HG03095 (cell line): ENCODE results near the gene B3GALT6.

Experiments used
- ATAC-seq: cut with Tn5 transposase; IDR thresholded peaks from one replicate; pipeline ENCODE4 v1.9.1; 2021; ENCODE audit warnings: moderate library complexity; ENCODE audit not compliant: unreplicated experiment

Gene B3GALT6

DNA sequence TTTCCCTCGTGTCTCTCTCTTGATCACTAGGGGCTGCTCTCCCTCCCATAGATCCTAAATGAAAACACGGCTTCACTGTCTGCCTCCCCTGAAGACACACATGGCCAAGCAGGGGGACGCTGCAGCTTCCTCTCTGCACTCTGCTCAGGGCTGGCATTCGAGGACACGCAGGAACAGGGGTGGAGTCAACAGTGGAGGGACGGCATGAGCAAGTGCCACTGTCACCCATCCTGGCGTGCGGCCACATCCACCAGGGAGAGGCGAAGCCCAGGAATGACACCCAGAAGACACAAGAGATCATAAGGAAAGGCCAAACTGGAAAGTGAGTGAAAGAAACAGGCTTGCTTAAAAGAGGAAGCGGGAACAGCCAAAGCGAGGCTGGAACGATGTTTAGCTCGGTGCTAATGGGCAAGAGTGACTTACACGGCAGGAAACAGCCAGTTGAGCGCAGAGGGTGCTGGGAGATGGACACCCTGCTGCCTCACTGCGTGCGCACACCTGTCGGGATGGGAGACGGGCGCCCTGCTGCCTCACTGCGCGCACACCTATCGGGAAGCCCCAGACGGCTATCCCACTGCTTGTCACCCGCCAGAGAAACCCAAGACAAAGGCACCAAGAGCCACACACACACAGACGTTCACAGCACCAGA, 28.0 kb downstream of the B3GALT6 start:
- no peak for ATAC-seq

DNA sequence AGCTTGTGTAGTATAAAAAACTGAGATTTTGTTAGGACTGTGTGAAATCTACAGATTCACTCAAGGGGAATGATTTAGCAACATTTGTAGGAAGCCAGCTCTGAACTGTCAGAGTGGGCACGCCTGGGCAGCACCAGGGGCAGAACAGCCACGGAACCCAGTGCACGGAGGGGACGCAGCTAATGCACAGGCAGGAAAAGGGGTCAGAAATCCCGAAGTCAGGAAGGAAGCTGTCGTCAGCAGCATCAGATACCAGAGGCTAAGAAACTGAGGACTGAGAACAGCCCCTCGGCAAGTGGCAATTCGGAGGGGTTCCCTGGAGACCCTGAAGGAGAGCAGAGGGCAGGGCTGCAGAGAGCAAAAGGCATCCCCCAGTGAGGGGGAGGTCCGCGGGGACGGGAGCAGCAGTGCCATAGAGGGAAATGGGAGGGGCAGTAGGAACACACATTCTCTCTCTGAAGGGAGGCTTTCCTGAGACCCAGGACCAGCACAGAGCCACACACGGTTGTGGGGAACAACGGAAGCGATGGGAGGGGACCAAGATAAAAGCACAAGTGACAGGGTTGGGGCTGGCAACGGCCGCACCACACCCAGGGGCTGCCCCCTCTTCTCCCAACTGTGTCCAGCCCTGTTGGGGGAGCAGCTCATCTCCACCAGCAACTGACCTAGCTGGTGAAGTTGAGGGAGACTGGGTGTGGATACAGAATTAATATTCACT, 29.0 kb downstream of the B3GALT6 start:
- no peak for ATAC-seq

DNA sequence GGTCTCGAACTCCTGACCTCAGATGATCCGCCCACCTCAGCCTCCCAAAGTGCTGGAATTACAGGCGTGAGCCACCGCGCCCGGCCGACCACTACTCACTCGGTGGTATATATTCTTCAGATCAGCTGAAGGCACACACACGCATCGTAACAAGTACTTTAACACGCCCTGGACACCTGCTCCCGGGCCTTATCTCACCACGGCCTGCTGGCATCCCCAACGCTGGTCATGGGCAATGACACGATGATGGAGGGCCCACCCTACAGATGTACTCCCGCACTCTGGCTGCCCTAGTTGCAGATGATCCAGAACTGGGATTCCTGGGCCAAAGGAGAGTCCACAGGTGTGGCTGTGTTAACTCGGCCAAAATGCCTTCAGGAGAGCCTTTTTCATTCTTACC, 30.0 kb downstream of the B3GALT6 start:
- ATAC-seq = no peak

DNA sequence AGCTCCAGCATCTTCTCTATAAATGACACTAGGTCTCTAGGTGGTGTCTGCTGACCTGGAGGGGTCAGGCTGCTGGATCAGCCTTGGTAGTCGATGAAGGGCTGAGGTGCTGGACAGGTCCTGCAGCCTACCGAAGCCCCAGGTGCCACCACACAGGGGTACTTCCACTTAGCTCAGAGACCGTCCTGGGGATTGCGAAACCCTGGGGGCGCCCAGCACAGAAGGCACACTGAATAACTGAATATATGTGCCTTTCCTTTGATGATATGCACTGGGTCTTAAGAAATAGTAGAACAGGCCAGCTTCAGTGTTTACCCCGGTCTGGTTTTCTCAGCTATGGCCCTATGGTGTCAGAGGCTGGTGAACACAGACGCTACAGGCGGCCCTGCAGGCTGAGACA, 30.7 kb downstream of the B3GALT6 start:
- no peak for ATAC-seq

DNA sequence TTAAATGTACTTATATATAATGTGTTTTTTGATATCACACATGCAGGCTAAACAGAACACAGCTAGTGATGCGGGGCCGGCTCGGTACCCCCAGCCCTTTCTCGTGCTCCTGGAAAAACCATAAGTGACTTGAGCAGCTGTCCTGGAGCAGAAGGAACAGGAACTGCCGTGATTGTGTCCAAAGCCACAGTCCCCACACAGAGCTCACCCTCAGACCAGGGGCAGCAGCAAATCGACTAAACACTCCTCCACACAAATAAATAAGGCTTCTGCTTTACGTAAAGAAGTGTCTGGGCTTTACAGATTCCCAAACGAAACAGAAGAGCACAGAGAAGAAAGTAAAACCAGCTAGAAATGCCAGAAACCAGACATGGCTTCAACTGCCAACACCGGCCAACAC, 32.0 kb downstream of the B3GALT6 start:
- no peak for ATAC-seq

DNA sequence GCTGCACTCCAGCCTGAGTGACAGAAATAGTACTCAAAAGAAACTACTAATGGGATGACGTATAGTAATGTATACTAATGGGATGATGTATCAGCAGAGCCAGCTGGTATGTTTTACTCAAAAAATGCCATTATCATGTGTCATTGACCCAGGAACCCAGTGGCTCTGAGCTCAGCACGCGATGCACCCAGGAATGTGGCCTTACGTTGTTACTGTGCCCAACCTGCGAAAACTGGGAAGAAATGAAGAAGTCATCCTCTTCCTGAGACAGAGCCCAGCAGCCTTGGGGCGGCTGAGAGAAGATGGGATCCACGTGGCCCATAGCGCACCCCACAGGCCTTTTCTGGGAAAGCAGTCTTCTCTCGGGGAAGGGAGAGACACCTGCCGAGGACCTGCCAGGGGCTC, 32.8 kb downstream of the B3GALT6 start:
- no peak for ATAC-seq

DNA sequence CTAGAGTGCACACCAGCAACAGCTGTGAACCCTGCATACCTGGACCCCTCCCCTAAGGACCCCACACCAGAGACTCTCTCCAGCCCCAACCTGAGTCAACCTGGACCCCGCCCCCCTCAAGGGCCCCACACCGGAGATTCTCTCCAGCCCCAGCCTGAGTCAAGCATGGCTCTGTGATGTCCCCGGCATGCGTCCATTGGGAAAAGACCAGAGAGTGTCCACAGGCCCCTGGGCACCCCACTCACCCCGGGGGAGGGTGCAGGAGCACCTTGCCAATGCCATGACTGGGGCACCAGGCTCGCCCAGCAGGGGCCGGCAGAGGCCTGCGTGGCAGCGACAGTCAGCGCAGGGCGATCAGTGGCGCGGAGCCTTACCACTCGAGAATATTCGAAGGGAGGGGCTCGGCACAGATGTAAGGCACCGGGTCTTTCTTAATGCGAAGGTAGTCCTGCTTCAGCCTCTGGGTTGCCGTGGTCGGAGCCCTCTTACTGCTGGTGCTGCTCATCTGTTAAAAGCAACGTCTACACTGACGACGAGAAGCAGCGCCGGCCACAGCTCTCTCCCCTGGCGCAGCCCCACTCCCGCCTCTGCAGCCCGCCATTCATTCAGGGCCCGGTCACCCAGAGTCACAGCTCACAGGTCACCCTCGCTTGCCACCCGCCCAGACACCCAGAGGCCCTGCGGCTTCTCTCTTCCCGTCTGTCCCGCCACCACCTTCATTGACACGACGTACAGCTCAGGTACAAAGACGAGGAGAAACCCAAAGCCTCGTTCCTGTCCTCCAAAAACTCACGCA, 35.6 kb downstream of the B3GALT6 start:
- no peak for ATAC-seq

DNA sequence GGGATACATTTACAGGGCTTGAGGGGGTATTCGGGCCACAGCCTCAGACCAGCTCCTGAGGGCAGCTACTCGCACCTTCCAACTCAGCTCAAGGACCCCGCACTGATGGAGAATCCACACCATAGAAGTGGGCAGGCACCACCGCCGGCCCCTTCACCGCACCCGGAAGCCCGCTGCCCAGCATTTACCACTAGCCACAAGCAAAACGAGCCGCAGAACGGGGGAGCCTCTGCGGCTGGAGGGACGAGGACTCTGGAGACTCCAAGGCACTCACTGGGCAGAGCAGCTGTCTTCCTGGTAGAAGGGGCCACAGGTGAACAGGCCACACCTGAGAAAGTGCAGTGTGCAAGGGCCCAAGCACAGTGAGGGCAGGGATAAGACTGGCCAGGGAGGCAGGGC, 36.2 kb downstream of the B3GALT6 start:
- no peak for ATAC-seq

DNA sequence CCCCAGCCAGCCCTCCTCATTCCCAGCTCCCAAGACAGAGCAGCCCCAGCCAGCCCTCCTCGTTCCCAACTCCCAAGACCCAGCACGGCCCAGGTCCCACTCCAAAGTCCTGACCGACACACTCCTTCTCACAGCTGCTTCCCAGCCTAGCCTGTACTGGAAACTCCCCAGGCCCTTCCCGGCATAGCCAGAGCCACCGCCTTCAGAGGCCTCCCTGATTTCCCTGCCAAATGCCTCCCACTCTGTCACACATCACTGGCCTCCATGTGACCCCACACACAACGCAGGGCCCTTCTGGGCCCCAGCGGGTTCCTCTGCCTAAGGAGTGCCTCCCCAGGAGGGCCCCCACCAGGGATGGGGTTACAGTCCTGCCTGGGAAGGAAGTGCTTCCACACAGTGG, 38.8 kb downstream of the B3GALT6 start:
- ATAC-seq = no peak

DNA sequence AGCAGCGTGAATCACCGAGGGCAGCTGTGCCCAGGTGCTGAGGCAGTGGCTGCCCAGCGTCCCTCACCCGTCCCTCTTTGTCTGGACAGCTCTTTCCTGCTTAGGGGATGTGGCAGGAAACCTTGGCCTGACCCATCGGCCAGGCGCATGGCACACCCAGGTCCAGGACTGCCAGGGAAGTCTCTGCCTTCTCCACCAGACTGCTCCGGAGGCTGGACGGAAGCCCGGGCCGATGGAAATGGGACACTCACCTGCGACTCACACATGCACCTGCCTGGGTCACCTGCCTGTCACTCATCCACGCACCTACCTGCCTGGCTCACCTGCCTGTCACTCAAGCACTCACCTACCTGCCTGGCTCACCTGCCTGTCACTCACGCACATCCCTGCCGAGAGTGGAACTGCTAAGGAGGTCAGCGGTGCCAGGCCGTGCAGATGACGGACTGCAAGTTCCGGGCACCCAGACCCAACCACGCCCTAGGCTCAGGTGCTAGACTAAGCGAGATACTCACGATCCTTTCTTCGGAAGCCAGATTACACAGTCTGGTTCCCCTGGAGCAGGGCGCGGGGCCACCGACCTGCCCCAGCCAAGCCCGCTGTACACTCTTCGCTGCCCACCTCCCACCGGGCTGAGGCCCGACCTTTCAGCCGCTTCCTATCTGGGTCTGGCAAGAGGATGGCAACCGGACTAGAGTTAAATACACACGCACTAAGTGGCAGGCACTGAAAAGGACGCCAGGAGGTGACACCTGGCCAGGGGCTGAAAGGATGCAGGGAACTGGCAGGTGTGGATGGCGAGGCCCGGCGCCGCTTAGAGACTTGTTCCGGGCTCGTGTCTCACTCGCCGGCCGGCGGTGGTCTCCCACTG, 40.5 kb downstream of the B3GALT6 start:
- no peak for ATAC-seq

DNA sequence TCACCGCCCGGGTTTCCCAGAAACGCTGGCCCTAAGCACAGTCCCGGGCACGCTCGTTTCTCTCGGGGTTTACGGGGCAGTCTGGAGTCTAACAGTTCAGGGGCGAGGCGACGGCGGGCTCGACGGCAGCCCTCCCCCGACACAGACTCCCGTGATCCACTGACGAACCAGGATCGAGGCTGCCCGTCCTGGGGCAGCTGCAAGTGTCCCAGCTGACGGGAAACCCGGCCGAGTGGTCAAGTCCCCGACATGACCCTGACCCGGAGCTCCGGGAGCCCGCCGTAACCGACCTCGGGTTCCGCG, 41.1 kb downstream of the B3GALT6 start:
- ATAC-seq = peak; percentile 16

DNA sequence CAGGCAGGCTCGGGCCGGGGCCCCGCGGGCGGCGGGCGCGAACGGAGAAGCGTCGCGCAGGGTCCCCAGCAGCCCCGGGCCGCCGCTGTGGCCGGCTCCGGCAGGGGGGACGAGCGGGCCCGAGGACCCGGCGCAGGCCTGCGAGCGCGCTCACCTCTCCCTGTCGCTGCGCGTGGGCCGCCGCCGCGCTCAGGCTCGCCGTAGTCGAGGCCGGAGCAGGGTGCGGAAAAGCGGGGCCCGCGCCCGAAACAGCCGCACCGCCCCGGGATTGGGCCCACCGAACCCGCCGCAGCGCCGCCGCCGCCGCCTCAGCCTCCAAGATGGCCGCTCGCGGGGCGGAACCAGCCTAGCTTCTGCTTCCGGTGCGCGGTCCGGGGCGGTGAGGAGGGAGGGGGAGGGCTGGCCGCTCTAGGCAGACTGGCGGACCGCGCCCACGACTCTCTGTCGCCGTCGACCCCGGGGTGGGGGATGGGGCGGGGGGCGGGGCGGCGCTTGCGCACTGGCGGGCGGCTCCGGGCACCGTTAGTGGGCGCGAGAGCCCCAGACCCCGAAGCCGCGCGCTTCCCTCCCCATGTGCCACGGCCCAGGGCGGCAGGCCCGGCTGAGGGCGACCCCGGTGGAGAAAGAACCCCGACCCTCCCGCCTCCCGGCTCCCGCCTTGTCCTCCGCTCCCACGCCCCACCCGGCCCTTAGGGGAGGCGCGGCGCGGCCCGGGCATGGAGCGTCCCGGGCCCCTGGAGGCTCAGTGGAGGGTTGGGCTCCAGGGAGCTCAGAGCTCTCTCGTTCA, 41.7 kb downstream of the B3GALT6 start, which contains the start of gene UBE2J2:
Gene UBE2J2, minus strand, starts transcription at position 343 of the 787 bp plus-strand sequence. CDS start 5,862 bp downstream, outside the sequence.
- peak; percentile 66 for ATAC-seq

DNA sequence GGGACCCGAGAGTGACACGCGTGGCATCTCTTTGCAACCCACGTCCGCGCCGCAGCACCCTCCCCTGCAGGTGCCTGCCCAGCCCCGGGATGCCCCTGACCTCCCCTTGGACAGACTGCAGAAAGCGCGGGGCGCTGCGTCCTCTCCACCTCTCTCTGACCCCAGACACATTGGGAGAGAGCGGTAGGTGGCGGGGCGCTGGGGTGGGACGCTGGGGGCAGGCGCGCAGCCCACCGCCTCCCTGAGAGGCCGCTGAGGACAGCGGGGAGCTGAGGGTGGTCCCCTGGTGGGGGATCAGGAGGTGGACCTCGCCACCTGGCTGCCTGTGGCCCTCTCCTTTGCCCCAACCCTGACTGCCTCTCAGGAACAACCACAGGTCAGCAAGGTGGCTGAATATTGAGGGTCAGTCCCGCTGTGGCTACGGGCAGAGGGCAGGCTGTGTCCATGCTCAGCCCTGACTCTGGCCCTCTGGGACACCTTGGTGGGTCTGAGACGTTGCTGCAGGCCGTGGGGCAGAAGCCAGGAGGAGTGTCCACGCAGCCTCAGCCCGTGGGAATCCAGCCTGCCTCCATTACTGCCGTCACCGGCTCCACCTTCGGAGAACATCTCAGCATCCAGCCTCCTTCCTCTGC, 42.4 kb downstream of the B3GALT6 start:
- no peak for ATAC-seq

DNA sequence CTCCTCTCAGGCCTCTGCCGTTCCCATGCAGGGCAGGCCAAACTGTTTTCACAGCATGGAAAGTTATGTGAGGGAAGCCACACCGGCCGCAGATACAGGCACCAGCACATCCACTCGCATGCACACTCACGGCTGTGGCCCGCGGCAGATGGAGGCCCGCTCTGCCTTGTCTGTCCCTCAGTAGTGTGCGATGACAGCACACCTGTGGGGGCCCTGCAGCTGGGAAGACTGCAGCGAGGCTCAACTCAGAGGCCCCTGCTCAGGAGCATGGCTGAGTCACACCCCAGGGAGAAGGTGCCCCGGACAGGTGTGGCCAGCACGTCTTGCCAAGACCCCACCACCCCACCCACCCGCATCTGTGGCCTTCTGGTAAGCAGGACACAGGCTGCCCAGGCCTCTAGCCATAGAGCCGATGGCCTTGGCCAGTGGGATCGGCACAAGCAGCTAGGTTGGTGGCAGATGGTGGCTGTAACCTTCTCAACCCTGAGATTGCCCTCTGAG, 42.9 kb downstream of the B3GALT6 start:
- ATAC-seq = no peak

DNA sequence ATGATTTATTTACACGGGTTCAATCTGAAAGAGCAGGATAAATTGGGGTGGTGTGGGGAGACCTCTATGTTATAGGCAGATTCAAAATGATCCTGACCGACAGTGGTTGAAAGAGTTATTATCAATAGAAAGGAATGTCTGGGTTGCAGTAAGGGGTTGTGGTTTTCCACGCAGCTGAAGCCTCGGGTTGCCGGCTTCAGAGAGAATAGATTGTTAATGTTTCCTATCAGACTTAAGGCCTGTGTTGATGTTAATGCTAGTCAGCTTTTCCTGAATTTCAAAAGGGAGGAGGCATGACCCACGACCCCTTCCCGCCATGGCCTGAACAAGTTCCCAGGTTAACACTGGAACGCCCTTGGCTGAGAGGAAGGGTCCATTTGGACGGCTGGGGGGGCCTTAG, 43.8 kb downstream of the B3GALT6 start:
- ATAC-seq = no peak

DNA sequence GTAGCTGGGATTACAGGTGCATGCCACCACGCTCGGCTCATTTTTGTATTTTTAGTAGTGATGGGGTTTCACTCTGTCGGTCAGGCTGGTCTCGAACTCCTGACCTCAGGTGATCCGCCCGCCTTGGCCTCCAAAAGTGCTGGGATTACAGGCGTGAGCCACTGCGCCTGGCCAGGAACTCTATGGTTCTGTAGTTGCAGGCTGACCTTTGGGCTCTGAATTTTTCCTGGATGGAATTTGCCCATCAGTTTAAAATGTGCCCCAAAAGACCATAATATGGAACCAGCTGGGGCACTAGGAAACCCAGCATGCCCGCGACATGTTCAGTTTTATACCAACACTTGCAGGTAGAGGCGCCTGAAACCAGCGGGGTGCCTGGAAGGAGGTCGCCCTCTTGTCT, 46.6 kb downstream of the B3GALT6 start:
- ATAC-seq = no peak

DNA sequence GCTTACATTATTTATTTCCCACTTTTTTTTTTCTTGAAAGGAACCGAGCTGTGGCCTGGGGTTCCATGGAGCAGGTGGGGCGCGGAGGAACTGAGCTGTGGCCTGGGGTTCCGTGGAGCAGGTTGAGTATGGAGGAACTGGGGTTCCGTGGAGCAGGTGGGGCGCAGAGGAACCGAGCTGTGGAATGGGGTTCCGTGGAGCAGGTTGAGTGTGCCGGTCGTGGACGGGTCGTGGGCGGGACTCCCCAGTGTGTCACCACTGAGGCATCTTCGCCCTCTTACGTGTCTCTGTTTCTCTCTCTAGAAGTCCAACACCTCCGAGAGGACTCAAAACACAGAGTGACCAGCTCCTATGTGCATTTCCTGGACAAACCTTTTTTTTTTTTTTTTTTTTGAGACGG, 47.0 kb downstream of the B3GALT6 start:
- ATAC-seq = no peak

DNA sequence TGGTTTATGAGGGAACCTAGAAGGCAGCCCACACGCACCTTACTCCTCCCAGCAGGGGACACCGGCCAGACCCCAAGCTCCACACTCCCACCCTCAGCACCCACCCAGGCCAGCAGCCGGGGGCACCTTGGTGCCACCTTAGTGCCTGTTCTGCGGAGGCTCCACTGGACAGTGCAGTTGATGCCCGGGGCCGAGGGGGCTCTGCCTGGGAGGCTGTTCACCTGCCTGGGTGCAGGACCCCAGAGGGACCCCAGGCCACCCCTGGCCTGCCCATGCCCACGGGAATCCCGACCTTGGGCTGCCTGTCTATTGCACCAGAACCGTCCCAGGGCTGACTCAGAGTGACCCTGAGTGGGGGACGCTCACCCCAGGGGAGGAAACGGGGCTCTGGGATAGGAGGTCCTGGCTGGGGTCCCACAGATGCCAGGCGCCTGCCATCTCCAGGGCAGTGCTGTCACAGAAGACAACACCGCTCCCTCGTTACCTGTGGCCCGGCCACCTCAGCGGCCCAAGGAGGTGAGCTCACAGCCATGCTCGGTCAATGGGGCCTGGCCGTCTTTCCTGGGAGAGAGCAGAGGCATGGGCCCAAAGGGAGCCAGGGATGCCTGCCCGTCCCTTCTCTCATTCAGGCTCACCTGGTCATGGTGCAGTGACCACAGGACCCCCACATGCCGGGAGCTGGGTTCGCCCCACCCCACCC, 48.9 kb downstream of the B3GALT6 start:
- ATAC-seq = no peak
